Measurements from ENCODE around the gene CEP63.

Gene CEP63

GRCh38 chr3:134620476-134621115, 134.7 kb downstream of the CEP63 start:
- H3K27ac ChIP-seq, result no peak overlapping the region
- DNase-seq (ENCODE audit: low read depth, low spot score), result no peak

GRCh38 chr3:134621854-134622253, 136.0 kb downstream of the CEP63 start:
- no peak for DNase-seq (ENCODE audit: low read depth, low spot score)
- no peak overlapping the region for H3K27ac ChIP-seq

GRCh38 chr3:134622806-134623365, 137.0 kb downstream of the CEP63 start:
- no peak overlapping the region for H3K27ac ChIP-seq
- DNase-seq (ENCODE audit: low read depth, low spot score), result no peak

- H3K27ac ChIP-seq, result no peak overlapping the region
- DNase-seq (ENCODE audit: low read depth, low spot score), result no peak
Measured at GRCh38 chr3:134623615-134624245, 137.9 kb downstream of the CEP63 start.

Measured in epithelial cell of prostate (primary cell).